ENCODE data around the gene HIVEP2.

DNA sequence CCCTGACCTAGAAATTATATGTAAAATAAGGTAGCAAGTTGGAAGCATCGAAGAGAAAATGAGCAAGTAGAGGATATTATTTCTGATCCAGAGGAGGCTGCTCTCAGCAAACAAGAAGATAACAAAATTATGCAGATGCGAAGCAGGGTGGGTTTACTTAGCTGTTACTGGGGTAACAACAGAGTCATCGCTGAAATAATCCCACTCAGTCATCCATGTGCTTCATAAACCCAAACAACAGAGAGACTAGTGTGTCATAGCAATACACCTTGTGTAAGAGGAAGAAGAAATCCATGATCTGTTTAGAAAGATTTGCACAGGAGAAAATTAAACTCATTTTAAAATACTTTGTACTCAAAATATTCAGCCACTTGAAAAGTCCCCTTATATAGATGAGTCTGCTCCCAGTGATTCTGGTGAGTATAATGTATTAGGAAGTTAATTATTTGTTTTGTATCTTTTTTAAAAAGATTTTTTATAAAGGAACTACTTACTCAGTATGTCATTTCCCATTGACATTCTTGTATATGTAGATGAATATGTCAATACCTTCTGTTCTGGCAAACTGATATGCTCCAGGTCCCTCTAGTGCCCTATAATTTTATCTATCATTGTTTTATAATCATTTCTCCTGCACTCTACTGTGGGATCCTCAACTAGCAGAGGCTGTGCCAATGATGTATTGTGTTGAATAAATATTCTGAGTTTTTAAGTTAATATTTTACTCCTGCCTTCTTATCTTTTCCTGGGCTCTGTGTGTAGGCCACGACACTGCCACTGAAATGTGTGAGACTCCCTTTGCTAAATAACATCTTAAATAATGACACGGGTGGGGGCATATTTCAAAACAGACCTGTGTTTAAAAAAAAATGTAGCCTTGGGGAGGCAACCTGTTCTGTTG lies 8.6 kb upstream of the HIVEP2 start:
- TF ChIP-seq, protein P1, sequence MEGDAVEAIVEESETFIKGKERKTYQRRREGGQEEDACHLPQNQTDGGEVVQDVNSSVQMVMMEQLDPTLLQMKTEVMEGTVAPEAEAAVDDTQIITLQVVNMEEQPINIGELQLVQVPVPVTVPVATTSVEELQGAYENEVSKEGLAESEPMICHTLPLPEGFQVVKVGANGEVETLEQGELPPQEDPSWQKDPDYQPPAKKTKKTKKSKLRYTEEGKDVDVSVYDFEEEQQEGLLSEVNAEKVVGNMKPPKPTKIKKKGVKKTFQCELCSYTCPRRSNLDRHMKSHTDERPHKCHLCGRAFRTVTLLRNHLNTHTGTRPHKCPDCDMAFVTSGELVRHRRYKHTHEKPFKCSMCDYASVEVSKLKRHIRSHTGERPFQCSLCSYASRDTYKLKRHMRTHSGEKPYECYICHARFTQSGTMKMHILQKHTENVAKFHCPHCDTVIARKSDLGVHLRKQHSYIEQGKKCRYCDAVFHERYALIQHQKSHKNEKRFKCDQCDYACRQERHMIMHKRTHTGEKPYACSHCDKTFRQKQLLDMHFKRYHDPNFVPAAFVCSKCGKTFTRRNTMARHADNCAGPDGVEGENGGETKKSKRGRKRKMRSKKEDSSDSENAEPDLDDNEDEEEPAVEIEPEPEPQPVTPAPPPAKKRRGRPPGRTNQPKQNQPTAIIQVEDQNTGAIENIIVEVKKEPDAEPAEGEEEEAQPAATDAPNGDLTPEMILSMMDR (conservative IDR thresholded peaks at IDR 0.05 in 1 of 2, IDR thresholded peaks at IDR 0.05 in 1 of 2; ENCODE audit: low read depth in 1 of 2, low read length in 2 of 2): no peak
- no peak for TF ChIP-seq EZH2 (IDR thresholded peaks at IDR 0.05; ENCODE audit: low read length, missing control alignments)

Measured in fibroblast of lung (primary cell).